ENCODE data around the gene CRKL.
"Not testable (repeated sequence)": the region's sequence is repeated elsewhere in the genome, so short reads cannot be mapped to it uniquely, and the experiment has no call there.

Gene CRKL

DNA sequence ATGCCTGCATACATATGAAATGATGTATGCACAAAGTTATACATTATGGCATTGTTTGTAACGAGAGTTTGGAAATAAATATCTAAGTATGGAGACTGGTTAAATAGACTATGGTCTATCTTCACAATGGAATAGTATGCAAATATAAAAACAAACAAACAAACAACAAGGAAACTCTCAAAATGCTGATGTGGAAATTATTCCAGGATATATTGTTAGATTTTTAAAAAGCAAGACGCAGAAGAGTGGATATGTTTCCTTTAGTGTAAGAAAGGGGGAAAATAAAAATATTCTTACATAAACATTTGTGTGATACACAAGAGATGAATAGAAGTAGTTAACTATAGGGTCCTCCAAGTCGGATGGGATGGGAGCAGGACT is 10.8 kb upstream of the CRKL start:
- POLR2A ChIA-PET (ENCODE audit: low non-redundant PET): no interaction called here
- TF ChIP-seq, protein P1, sequence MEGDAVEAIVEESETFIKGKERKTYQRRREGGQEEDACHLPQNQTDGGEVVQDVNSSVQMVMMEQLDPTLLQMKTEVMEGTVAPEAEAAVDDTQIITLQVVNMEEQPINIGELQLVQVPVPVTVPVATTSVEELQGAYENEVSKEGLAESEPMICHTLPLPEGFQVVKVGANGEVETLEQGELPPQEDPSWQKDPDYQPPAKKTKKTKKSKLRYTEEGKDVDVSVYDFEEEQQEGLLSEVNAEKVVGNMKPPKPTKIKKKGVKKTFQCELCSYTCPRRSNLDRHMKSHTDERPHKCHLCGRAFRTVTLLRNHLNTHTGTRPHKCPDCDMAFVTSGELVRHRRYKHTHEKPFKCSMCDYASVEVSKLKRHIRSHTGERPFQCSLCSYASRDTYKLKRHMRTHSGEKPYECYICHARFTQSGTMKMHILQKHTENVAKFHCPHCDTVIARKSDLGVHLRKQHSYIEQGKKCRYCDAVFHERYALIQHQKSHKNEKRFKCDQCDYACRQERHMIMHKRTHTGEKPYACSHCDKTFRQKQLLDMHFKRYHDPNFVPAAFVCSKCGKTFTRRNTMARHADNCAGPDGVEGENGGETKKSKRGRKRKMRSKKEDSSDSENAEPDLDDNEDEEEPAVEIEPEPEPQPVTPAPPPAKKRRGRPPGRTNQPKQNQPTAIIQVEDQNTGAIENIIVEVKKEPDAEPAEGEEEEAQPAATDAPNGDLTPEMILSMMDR (conservative IDR thresholded peaks at IDR 0.05; ENCODE audit: low read depth): no peak
- CTCF ChIA-PET: interaction anchor here (0.6 kb wide), 1 partner anchor 14 kb away, joined by 6 read pairs; no protein-coding TSS in a partner anchor
- DNase-seq (ENCODE audit: low spot score): no peak
- H3K27ac ChIP-seq: no peak overlapping the region

DNA sequence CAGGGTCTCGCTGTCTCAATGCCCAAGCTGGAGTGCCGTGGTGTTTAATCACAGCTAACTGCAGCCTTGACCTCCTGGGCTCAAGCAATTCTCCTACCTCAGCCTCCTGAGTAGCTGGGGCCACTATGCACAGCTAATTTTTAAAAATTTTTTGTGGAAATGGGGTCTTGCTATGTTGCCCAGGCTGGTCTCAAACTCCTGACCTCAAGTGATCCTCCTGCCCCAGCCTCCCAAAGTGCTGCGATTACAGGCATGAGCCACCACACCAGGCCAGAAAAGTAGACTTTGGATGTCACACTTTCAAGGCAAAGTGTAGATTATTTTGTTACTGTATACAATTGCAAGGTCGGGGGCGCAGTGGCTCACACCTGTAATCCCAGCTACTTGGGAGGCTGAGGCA is 8.5 kb upstream of the CRKL start:
- DNase-seq (ENCODE audit: low spot score); POLR2A ChIA-PET (ENCODE audit: low non-redundant PET); H3K27ac ChIP-seq: not testable (repeated sequence)
- CTCF ChIA-PET: interaction anchor here (0.7 to 0.8 kb wide), 2 partner anchors 42 to 298 kb away, joined by 3 read pairs; no protein-coding TSS in a partner anchor

DNA sequence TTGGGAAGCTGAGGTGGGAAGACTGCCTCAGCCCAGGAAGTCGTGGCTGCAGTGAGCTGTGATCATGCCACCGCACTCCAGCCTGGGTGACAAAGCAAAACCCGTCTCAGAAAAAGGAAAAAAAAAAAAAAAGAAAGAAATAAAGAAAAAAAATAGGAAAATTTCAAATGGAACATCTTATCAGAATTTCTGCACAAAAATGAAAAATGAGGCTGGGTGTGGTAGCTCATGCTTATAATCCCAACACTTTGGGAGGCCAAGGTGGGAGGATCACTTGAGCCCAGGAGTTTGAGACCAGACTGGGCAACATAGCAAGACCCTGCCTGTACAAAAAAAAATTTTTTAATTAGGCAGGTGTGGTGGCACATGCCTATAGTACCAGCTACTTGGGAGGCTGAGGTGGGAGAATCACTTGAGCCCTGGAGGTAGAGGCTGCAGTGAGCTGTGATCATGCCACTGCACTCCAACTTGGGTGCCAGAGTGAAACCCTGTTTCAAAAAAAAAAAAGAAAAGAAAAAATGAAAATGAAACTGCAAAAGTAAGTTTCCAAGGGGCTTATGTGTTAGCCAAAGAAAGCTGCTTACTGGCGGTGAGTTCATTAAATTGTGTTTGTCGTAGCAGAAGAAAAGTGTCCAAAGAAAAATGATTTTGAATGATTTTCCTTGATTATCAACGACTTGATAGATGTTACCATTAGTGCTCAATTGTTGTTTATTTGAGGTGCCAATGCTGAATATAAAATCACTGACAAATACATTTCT is 7.5 kb upstream of the CRKL start:
- ChIA-PET CTCF (interaction anchor here (0.6 to 0.8 kb wide), 2 partner anchors 25 to 43 kb away, joined by 3 read pairs; no protein-coding TSS in a partner anchor), POLR2A (ENCODE audit: low non-redundant PET) (no interaction called here)
- H3K27ac ChIP-seq: no peak overlapping the region
- no peak for DNase-seq (ENCODE audit: low spot score)
- TF ChIP-seq, protein P1 (conservative IDR thresholded peaks at IDR 0.05; ENCODE audit: low read depth): no peak

DNA sequence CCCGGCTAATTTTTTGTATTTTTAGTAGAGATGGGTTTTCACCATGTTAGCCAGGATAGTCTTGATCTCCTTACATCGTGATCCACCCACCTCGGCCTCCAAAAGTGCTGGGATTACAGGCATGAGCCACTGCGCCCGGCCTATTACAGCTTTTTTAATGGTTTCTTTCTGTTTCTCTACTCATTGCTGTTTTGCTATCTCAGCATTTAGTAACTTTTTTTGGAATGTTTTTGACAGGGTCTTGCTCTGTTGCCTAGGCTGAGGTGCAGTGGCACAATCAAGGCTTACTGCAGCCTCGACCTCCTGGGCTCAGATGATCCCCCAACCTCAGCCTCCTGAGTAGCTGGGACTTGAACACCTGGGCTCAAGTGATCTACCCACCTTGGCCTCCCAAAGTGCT is 4.7 kb upstream of the CRKL start:
- CTCF ChIA-PET: no interaction called here
- no peak for DNase-seq (ENCODE audit: low spot score)
- H3K27ac ChIP-seq: peak overlapping the region; percentile 63
- POLR2A ChIA-PET (ENCODE audit: low non-redundant PET): no interaction called here
- TF ChIP-seq, protein P1 (conservative IDR thresholded peaks at IDR 0.05; ENCODE audit: low read depth): no peak

DNA sequence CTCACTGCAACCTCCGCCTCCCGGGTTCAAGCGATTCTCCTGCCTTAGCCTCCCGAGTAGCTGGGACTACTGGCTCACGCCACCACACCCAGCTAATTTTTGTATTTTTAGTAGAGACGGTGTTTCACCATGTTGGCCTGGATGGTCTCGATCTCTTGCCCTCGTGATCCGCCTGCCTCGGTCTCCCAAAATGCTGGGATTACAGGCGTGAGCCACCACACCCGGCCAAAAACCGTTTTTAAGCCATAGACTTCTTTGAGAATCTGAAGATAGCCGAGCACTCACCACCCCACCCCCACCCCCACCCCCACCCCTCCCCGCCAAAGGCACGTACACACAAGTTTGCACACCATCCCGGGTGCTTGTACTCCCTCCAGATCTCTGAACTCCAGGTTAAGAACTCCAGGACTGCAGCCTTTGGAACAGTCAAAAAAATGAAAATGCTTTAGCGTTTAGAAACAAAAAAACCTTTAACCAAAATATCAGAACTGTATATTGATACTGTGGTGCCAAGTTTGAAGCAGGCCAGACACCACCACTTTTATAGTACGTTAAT is 1.5 kb downstream of the CRKL start:
- TF ChIP-seq, protein P1 (conservative IDR thresholded peaks at IDR 0.05; ENCODE audit: low read depth): no peak
- peak overlapping the region; percentile 91 for H3K27ac ChIP-seq
- CTCF ChIA-PET: interaction anchor here (0.7 kb wide), 1 partner anchor 126 kb away, joined by 5 read pairs; no protein-coding TSS in a partner anchor
- POLR2A ChIA-PET (ENCODE audit: low non-redundant PET): no interaction called here
- peak; percentile 44 for DNase-seq (ENCODE audit: low spot score)

DNA sequence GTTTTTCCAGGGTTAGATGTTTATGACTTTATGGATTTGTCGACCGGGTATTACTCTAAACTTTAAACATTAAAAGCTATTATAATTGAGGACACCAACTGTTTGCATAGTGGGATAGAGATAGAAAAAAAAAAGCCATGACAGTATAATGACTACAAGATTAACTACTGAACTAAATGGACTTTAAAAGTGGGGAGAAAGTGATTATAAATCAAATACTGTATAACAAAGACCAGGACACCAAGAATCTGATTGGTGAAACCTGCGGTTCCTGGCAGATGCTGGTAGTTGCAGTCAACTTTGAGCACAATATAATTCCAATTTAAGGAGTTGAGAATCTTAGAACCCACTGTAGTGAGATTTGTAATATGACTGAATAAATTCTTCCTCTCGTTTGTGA is 2.5 kb downstream of the CRKL start:
- TF ChIP-seq, protein P1 (conservative IDR thresholded peaks at IDR 0.05; ENCODE audit: low read depth): no peak
- no peak overlapping the region for H3K27ac ChIP-seq
- CTCF ChIA-PET: no interaction called here
- DNase-seq (ENCODE audit: low spot score): no peak
- POLR2A ChIA-PET (ENCODE audit: low non-redundant PET): no interaction called here

DNA sequence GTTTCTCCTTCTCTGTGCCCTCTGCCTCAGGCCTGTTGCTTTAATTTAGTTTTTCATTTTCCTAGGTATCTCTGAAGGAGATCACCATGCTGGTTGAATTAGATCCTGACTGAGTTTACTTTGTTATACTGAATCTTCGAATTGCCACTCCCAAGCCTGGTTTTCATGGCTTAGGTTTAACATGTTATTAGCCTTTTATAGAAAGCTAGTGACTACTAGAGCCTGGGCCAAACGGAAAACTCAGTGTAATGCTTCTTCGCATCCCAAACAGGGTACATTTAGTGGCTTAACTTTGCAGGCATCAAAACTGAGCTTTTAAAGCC is 3.6 kb downstream of the CRKL start:
- H3K27ac ChIP-seq: no peak overlapping the region
- DNase-seq (ENCODE audit: low spot score): no peak
- POLR2A ChIA-PET (ENCODE audit: low non-redundant PET): interaction anchor here (0.6 kb wide), 1 partner anchor 23 kb away, joined by 4 read pairs; no protein-coding TSS in a partner anchor
- TF ChIP-seq, protein P1 (conservative IDR thresholded peaks at IDR 0.05; ENCODE audit: low read depth): no peak
- CTCF ChIA-PET: interaction anchor here (1.3 kb wide), 1 partner anchor 36 kb away, joined by 3 read pairs; no protein-coding TSS in a partner anchor
